H1 (cell line): ENCODE measurements around the gene RERE. TPM values are rescaled to one million over a fixed set of nuclear protein-coding genes. Genes with fewer than 3 reads are reported as not detected.

Experiments
- CTCF ChIA-PET: fragments of 300-600 bp; sonication (Branson Sonifier 250); formaldehyde crosslinking; loops from one replicate; lab custom pipeline; 2021; ENCODE audit not compliant: partially characterized antibody; lab: Charles Lee
- POLR2A ChIA-PET: fragments of 300-600 bp; sonication (Branson Sonifier 250); formaldehyde crosslinking; loops from one replicate; lab custom pipeline; 2021; ENCODE audit warnings: inconsistent platforms; ENCODE audit not compliant: partially characterized antibody; lab: Charles Lee
- DNase-seq, 2 experiments: peaks; one replicate each; pipeline versions ENCODE4 v3.0.0 to v3.0.0-alpha.2; 2010 to 2022; ENCODE audit warnings: low spot score in 2 of 2, low read depth in 1 of 2, mixed read lengths in 1 of 2
- FAIRE-seq: peaks from 2 replicates; lab custom pipeline; 2011; peaks lifted over from hg19 to GRCh38; lab: Jason Lieb, UNC
- H2AFZ ChIP-seq: 2 replicates; pipeline ENCODE4 v1.8.1; 2012; ENCODE audit warnings: low read length, inconsistent platforms
- H2AK5ac ChIP-seq: 2 replicates; pipeline ENCODE4 v1.6.1; 2013; ENCODE audit warnings: low read depth, low read length
- H2BK120ac ChIP-seq: replicated peaks from 2 replicates; pipeline ENCODE3; 2013; ENCODE audit warnings: low read depth, low read length, inconsistent platforms
- H2BK12ac ChIP-seq: 2 replicates; pipeline ENCODE4 v1.6.1; 2013; ENCODE audit warnings: low read depth, low read length
- H2BK15ac ChIP-seq: 2 replicates; pipeline ENCODE4 v1.6.1; 2013; ENCODE audit warnings: low read length
- H2BK20ac ChIP-seq: 2 replicates; pipeline ENCODE4 v1.6.1; 2013; ENCODE audit warnings: low read length
- H2BK5ac ChIP-seq: 2 replicates; pipeline ENCODE4 v1.6.1; 2013; ENCODE audit warnings: low read depth, low read length
- H3K14ac ChIP-seq: 2 replicates; pipeline ENCODE4 v1.6.1; 2013; ENCODE audit warnings: inconsistent platforms; ENCODE audit not compliant: insufficient read length
- H3K18ac ChIP-seq: 2 replicates; pipeline ENCODE4 v1.6.1; 2013; ENCODE audit warnings: low read length; ENCODE audit errors: extremely low read depth
- H3K23ac ChIP-seq: 2 replicates; pipeline ENCODE4 v1.6.1; 2013; ENCODE audit warnings: inconsistent platforms; ENCODE audit not compliant: insufficient read length
- H3K23me2 ChIP-seq: 2 replicates; pipeline ENCODE4 v1.6.1; 2013; ENCODE audit warnings: low read depth, low read length
- H3K27ac ChIP-seq: 2 replicates; pipeline ENCODE4 v1.6.1; 2011; ENCODE audit warnings: low read depth, low read length, inconsistent platforms
- H3K27me3 ChIP-seq, 4 experiments: replicated peaks in 1 of 4; 1 replicate in 1 of 4; 2 replicates in 3 of 4; pipeline versions ENCODE4 v1.6.1 to v1.8.1; 2011 to 2013; ENCODE audit warnings: low read length in 3 of 4, mild to moderate bottlenecking in 3 of 4, inconsistent platforms in 2 of 4, mixed read lengths in 2 of 4, moderate library complexity in 1 of 4; ENCODE audit not compliant: control insufficient read depth in 3 of 4, insufficient read depth in 3 of 4; ENCODE audit errors: extremely low read depth in 1 of 4
- H3K36me3 ChIP-seq, 4 experiments: 2 replicates each; pipeline versions ENCODE4 v1.6.1 to v1.8.1; 2011 to 2013; ENCODE audit warnings: mild to moderate bottlenecking in 4 of 4, low read length in 3 of 4, moderate library complexity in 2 of 4, control low read depth in 1 of 4, inconsistent platforms in 1 of 4; ENCODE audit not compliant: insufficient read depth in 4 of 4, control insufficient read depth in 2 of 4
- H3K4ac ChIP-seq: replicated peaks from 2 replicates; pipeline ENCODE3; 2013; ENCODE audit warnings: low read length, low read depth, mixed read lengths, inconsistent platforms; ENCODE audit not compliant: insufficient read length
- H3K4me1 ChIP-seq, 4 experiments: replicated peaks in 1 of 4; 1 replicate in 1 of 4; 2 replicates in 3 of 4; pipeline versions ENCODE4 v1.6.1 to v1.8.1; 2011 to 2013; ENCODE audit warnings: low read length in 3 of 4, inconsistent platforms in 2 of 4, mixed read lengths in 1 of 4; ENCODE audit not compliant: insufficient read depth in 4 of 4, control insufficient read depth in 3 of 4
- H3K4me2 ChIP-seq, 2 experiments: 2 replicates each; pipeline versions ENCODE4 v1.6.1 to v1.8.1; 2011 to 2013; ENCODE audit warnings: low read depth in 2 of 2, low read length in 2 of 2, control low read depth in 1 of 2, inconsistent platforms in 1 of 2, mild to moderate bottlenecking in 1 of 2; ENCODE audit not compliant: insufficient read depth in 1 of 2
- H3K4me3 ChIP-seq, 4 experiments: fragments of 200-600, 300-600 bp in 1 of 4; sonication (generic), shearing (Covaris generic), sonication (Bioruptor Twin) in 1 of 4; 2 replicates each; pipeline versions ENCODE4 v1.5.1 to v1.8.1; 2011 to 2016; ENCODE audit warnings: low read length in 4 of 4, low read depth in 3 of 4, control low read depth in 2 of 4, inconsistent platforms in 2 of 4, mild to moderate bottlenecking in 2 of 4, mixed read lengths in 1 of 4, moderate library complexity in 1 of 4; ENCODE audit not compliant: insufficient read depth in 2 of 4; ENCODE audit errors: extremely low read depth in 1 of 4
- H3K56ac ChIP-seq: replicated peaks from 2 replicates; pipeline ENCODE3; 2013; ENCODE audit warnings: low read depth, mild to moderate bottlenecking, mixed read lengths, low read length, inconsistent platforms; ENCODE audit not compliant: insufficient read length
- H3K79me1 ChIP-seq: 2 replicates; pipeline ENCODE4 v1.6.1; 2013; ENCODE audit warnings: low read depth, low read length, control low read depth
- H3K79me2 ChIP-seq, 2 experiments: 2 replicates each; pipeline versions ENCODE4 v1.6.1 to v1.8.1; 2012 to 2013; ENCODE audit warnings: low read length in 2 of 2, mild to moderate bottlenecking in 2 of 2, inconsistent platforms in 1 of 2; ENCODE audit not compliant: insufficient read depth in 2 of 2, control insufficient read depth in 1 of 2
- H3K9ac ChIP-seq, 4 experiments: replicated peaks in 1 of 4; 1 replicate in 1 of 4; 2 replicates in 3 of 4; pipeline versions ENCODE4 v1.6.1 to v1.8.1; 2011 to 2013; ENCODE audit warnings: low read depth in 3 of 4, low read length in 3 of 4, control low read depth in 2 of 4, mild to moderate bottlenecking in 2 of 4, moderate library complexity in 2 of 4, inconsistent platforms in 1 of 4; ENCODE audit errors: extremely low read depth in 1 of 4
- H3K9me3 ChIP-seq, 2 experiments: 2 replicates each; pipeline versions ENCODE4 v1.6.1 to v1.8.1; 2012 to 2013; ENCODE audit warnings: mild to moderate bottlenecking in 2 of 2, moderate library complexity in 2 of 2, control low read depth in 1 of 2, inconsistent platforms in 1 of 2, low read depth in 1 of 2, low read length in 1 of 2, mixed read lengths in 1 of 2; ENCODE audit not compliant: insufficient read depth in 2 of 2
- H4K20me1 ChIP-seq, 2 experiments: replicated peaks in 1 of 2; 2 replicates each; pipeline versions ENCODE3 to v1.8.1; 2011 to 2013; ENCODE audit warnings: inconsistent platforms in 2 of 2, low read length in 2 of 2, mild to moderate bottlenecking in 1 of 2; ENCODE audit not compliant: insufficient read depth in 2 of 2, control insufficient read depth in 1 of 2
- H4K5ac ChIP-seq: 2 replicates; pipeline ENCODE4 v1.6.1; 2013; ENCODE audit warnings: low read length, low read depth, mixed read lengths, inconsistent platforms; ENCODE audit not compliant: insufficient read length
- H4K8ac ChIP-seq: 2 replicates; pipeline ENCODE4 v1.8.0; 2013; ENCODE audit warnings: mild to moderate bottlenecking, moderate library complexity, low read length, inconsistent platforms; ENCODE audit not compliant: insufficient read depth; ENCODE audit errors: extremely low read depth
- H4K91ac ChIP-seq: replicated peaks from 2 replicates; pipeline ENCODE3; 2013; ENCODE audit warnings: low read length, mixed read lengths, inconsistent platforms; ENCODE audit not compliant: insufficient read length
- CBX8 ChIP-seq: fragments of 300-800, 300-1000 bp; sonication (generic); IDR thresholded peaks from 2 replicates; pipeline ENCODE4 v1.7.1; 2016; ENCODE audit warnings: low read depth, low read length, borderline replicate concordance
- KDM1A ChIP-seq: fragments of 200-600, 300-600 bp; sonication (generic); IDR thresholded peaks from 2 replicates; pipeline ENCODE4 v1.7.1; 2016; ENCODE audit warnings: mild to moderate bottlenecking, low read length, borderline replicate concordance
- RFX5 ChIP-seq: IDR thresholded peaks from 2 replicates; pipeline ENCODE4 v1.6.1; 2011; ENCODE audit warnings: low read depth, low read length, improper control_type of control experiment, borderline replicate concordance
- RNF2 ChIP-seq: fragments of 200-900, 300-1000 bp; sonication (generic); IDR thresholded peaks from 2 replicates; pipeline ENCODE4 v1.7.1; 2016; ENCODE audit warnings: borderline replicate concordance, low read depth, mild to moderate bottlenecking, antibody characterized with exemption, low read length; ENCODE audit not compliant: poor library complexity, severe bottlenecking; ENCODE audit errors: missing control alignments
- WGBS, 2 experiments: shearing (Covaris generic) in 1 of 2; methylation state at CpG; one replicate each; pipeline versions ENCODE4 v1.1.6 to v1.1.7; 2013 to 2015; ENCODE audit warnings: low lambda C conversion rate in 2 of 2, mixed read lengths in 2 of 2, inconsistent platforms in 1 of 2, low coverage in 1 of 2, missing lambda C conversion rate in 1 of 2; ENCODE audit not compliant: insufficient replicate concordance in 2 of 2, insufficient coverage in 1 of 2, insufficient read length in 1 of 2; ENCODE audit errors: extremely low coverage in 1 of 2, missing lambda C conversion rate in 1 of 2; 5-methylcytosine and 5-hydroxymethylcytosine counted together
- polyA plus RNA-seq, 7 experiments: library from polyadenylated mRNA; depleted of rRNA in 3 of 7; stranded (reverse) in 5 of 7; unstranded in 2 of 7; fragments of >200 nt in 5 of 7; fragments of 200-250 nt in 2 of 7; gene quantifications; 1 replicate in 5 of 7; 2 replicates in 1 of 7; 4 replicates in 1 of 7; pipeline versions ENCODE4 v1.2.1 to v1.2.3, GENCODE V29; 2011 to 2013; ENCODE audit warnings: missing spikeins in 2 of 7, mixed read lengths in 2 of 7
- total RNA-seq: library from RNA; stranded (reverse); fragmentation: NEBNext Ultra II Directional; extraction: Animal tissue kit (Norgen Biotek cat#: 25700); gene quantifications from 2 replicates; pipeline ENCODE4 v1.2.1, GENCODE V29; 2021

RERE gene
- total and polyA plus RNA-seq, 2 of the 8 experiments (the other 6 are each of a cell fraction or from before 2014, with no cell fraction given) = 15.3 to 142 TPM

DNA sequence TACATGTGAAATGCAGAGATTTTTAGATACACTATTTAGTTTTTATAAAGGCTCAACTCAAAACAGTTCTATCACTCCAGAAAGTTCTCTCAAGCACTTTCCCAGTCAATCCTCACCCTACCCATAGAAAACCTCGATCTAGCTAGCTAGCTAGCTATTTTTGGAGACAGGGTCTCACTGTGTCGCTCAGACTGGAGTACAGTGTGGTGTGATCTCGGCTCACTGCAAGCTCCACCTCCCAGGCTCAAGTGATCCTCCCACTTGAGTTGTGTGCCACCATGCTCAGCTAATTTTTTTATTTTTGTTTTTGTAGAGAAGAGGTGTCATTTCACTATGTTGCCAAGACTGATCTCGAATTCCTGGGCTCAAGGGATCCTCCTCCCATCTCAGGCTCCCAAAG is 236.9 kb downstream of the RERE start:
- no peaks in the 10 kb centered on the region for H3K36me3 ChIP-seq
- no peaks in the 10 kb centered on the region for H3K23me2 ChIP-seq
- DNase-seq (no peak), FAIRE-seq (no peak)
- no peak overlapping the region for H2BK15ac ChIP-seq
- no peak overlapping the region for H4K91ac ChIP-seq
- no peak overlapping the region for H3K9ac ChIP-seq
- no peak overlapping the region for H3K14ac ChIP-seq
- no peak overlapping the region for H3K27ac ChIP-seq
- peaks cover 6 to 10% of the 10 kb centered on the region in 2 experiments for H4K20me1 ChIP-seq
- H3K4me1 ChIP-seq = peaks cover 0 to 2% (median under 1%) of the 10 kb centered on the region in 4 experiments; a peak in 3 of 7 replicates
- no peak overlapping the region for H2BK120ac ChIP-seq
- H3K56ac ChIP-seq = no peak overlapping the region
- no peak overlapping the region for H2BK12ac ChIP-seq
- no peak overlapping the region for H4K8ac ChIP-seq
- no peak overlapping the region for H3K4me3 ChIP-seq
- no peak overlapping the region for H3K18ac ChIP-seq
- H3K27me3 ChIP-seq = no peaks in the 10 kb centered on the region
- H2AK5ac ChIP-seq = no peak overlapping the region
- no peak overlapping the region for H3K4me2 ChIP-seq
- POLR2A ChIA-PET = no interaction called here
- no peak overlapping the region for H3K23ac ChIP-seq
- H3K79me1 ChIP-seq = peaks cover 3% of the 10 kb centered on the region; the same call in 1 of the 2 replicates
- no peaks in the 10 kb centered on the region for H3K9me3 ChIP-seq
- H3K79me2 ChIP-seq = peaks cover 0 to 93% of the 10 kb centered on the region in 2 experiments; a peak in 3 of 4 replicates
- no peak overlapping the region for H4K5ac ChIP-seq
- WGBS, 2 experiments = 91% methylated on average over 4 of the region's 4 CpGs; no CpG with 5 or more reads in 1 of the 2 experiments
- CTCF ChIA-PET = interaction anchor here (1.1 to 1.7 kb wide), 3 partner anchors 10 to 59 kb away, joined by 3 to 5 read pairs (median 5); no protein-coding TSS in a partner anchor
- H2BK20ac ChIP-seq = no peak overlapping the region
- no peak overlapping the region for H2AFZ ChIP-seq
- H2BK5ac ChIP-seq = no peak overlapping the region
- H3K4ac ChIP-seq = no peak overlapping the region
- no peak for TF ChIP-seq RNF2
- no peak for TF ChIP-seq CBX8
- no peak for TF ChIP-seq KDM1A
- TF ChIP-seq RFX5 = no peak
